ENCODE measurements around the gene HPCAL1.

The HPCAL1 gene

GRCh38 chr2:10304458-10305253, 2.0 kb downstream of the HPCAL1 start:
- DNase-seq = no peak

- DNase-seq = no peak
These were observed 2.5 kb downstream of the HPCAL1 start for GRCh38 chr2:10305254-10305635.

GRCh38 chr2:10305715-10306114, 3.0 kb downstream of the HPCAL1 start:
- no peak for DNase-seq

- no peak for DNase-seq
These were observed 4.3 kb downstream of the HPCAL1 start for GRCh38 chr2:10306901-10307463.

GRCh38 chr2:10307561-10308156, 5.0 kb downstream of the HPCAL1 start:
- no peak for DNase-seq

- DNase-seq = no peak
These were observed 6.2 kb downstream of the HPCAL1 start for GRCh38 chr2:10308866-10309265.

- no peak for DNase-seq
These were observed 6.6 kb downstream of the HPCAL1 start for GRCh38 chr2:10309286-10309685.

- DNase-seq = no peak
These were observed 7.7 kb downstream of the HPCAL1 start for GRCh38 chr2:10310309-10310888.

- DNase-seq = no peak
These were observed 9.0 kb downstream of the HPCAL1 start for GRCh38 chr2:10311736-10312135.

GRCh38 chr2:10312437-10312957, 9.8 kb downstream of the HPCAL1 start:
- no peak for DNase-seq

- no peak for DNase-seq
These were observed 13.6 kb downstream of the HPCAL1 start for GRCh38 chr2:10316336-10316735.

- DNase-seq = no peak
These were observed 14.2 kb downstream of the HPCAL1 start for GRCh38 chr2:10316860-10317259.

GRCh38 chr2:10317646-10318045, 14.9 kb downstream of the HPCAL1 start:
- no peak for DNase-seq

- no peak for DNase-seq
These were observed 15.6 kb downstream of the HPCAL1 start for GRCh38 chr2:10318345-10318744.

- DNase-seq = no peak
These were observed 17.3 kb downstream of the HPCAL1 start for GRCh38 chr2:10319892-10320574.

GRCh38 chr2:10320575-10320931, 17.8 kb downstream of the HPCAL1 start:
- no peak for DNase-seq

GRCh38 chr2:10320933-10321332, 18.2 kb downstream of the HPCAL1 start:
- DNase-seq = no peak

GRCh38 chr2:10321622-10322021, 18.9 kb downstream of the HPCAL1 start:
- no peak for DNase-seq

GRCh38 chr2:10322481-10322880, 19.8 kb downstream of the HPCAL1 start:
- no peak for DNase-seq

GRCh38 chr2:10322973-10323372, 20.3 kb downstream of the HPCAL1 start:
- no peak for DNase-seq

GRCh38 chr2:10323535-10323934, 20.8 kb downstream of the HPCAL1 start:
- no peak for DNase-seq

- no peak for DNase-seq
These were observed 21.6 kb downstream of the HPCAL1 start for GRCh38 chr2:10324095-10324832.
